ENCODE data around the gene KAT2A.

KAT2A gene

GRCh38 chr17:42068979-42069378 lies 52.2 kb downstream of the KAT2A start:
- intact Hi-C loops (cut with DNase I), result no loop called here
- no peak for DNase-seq

DNA sequence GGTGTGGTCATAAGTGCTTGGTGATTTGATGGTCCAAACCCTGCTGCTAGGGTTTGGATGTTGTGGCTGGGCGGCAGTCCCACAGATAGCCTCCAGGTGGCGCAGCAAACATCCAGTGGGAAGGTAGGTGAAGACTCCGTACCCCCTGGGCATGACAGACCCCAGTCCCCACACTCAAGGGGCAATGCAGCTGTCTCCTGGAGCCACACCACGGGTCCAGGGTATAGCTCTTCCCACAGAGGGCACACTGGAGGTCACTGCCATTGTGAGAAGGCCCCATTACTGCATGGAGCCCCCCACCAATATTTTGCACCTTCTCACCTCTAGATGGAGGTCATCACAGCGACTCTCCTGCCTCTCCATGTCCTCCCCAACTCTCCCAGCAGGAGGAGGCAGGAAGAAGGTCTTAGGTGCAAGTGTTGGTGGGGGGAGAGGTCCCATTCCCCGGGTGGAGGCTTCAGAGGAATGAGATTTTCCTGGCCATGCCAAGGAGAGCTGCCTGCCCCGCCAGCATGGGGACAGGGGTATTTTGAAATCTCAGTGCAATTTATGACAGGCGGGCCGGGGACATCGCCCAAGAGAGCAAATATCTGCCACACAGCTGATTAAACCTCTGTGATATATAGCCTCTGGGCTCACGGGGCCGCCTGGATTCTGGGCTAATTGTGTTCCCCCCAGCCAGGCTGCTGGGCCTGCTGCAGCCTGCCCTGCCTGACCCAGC lies 53.6 kb downstream of the KAT2A start:
- intact Hi-C loops (cut with DNase I), result loop anchor here (1.0 kb wide), 1 partner anchor 34 kb away; no protein-coding TSS in a partner anchor
- peak in 9 of 10 donors; percentile 14 to 91 (median 69) for DNase-seq

- intact Hi-C loops (cut with DNase I), result no loop called here
- no peak for DNase-seq
These were observed 56.0 kb downstream of the KAT2A start for GRCh38 chr17:42065201-42065600.

All from posterior cingulate gyrus (tissue), 11 donors.